HG03378 (cell line): ENCODE measurements around the gene FBN2.

Experiments used
- ATAC-seq: cut with Tn5 transposase; IDR thresholded peaks from one replicate; pipeline ENCODE4 v1.9.1; 2021; ENCODE audit warnings: mild to moderate bottlenecking, moderate library complexity; ENCODE audit not compliant: unreplicated experiment

Gene FBN2

GRCh38 chr5:128538000-128538249 lies at the start of gene FBN2:
FBN2 (minus strand) TSS chr5:128538245; CDS start chr5:128537603, 642 bp downstream.
- ATAC-seq = no peak

GRCh38 chr5:128587275-128587674 lies 49.2 kb upstream of the FBN2 start:
- no peak for ATAC-seq

GRCh38 chr5:128586848-128587247 lies 48.8 kb upstream of the FBN2 start:
- no peak for ATAC-seq

- no peak for ATAC-seq
Observed at GRCh38 chr5:128579639-128580038, 41.6 kb upstream of the FBN2 start.

- ATAC-seq = no peak
Observed at GRCh38 chr5:128579093-128579492, 41.0 kb upstream of the FBN2 start.

GRCh38 chr5:128574041-128574440 lies 36.0 kb upstream of the FBN2 start:
- no peak for ATAC-seq

GRCh38 chr5:128572930-128573319 lies 34.9 kb upstream of the FBN2 start:
- no peak for ATAC-seq

- no peak for ATAC-seq
Observed at GRCh38 chr5:128572051-128572929, 34.2 kb upstream of the FBN2 start.

- ATAC-seq = no peak
Observed at GRCh38 chr5:128566178-128566577, 28.1 kb upstream of the FBN2 start.

- ATAC-seq = no peak
Observed at GRCh38 chr5:128559300-128560297, 21.6 kb upstream of the FBN2 start.

GRCh38 chr5:128553747-128554146 lies 15.7 kb upstream of the FBN2 start:
- ATAC-seq = no peak

GRCh38 chr5:128551476-128551875 lies 13.4 kb upstream of the FBN2 start:
- ATAC-seq = no peak

GRCh38 chr5:128549496-128549895 lies 11.5 kb upstream of the FBN2 start:
- no peak for ATAC-seq

- ATAC-seq = no peak
Observed at GRCh38 chr5:128546658-128547281, 8.7 kb upstream of the FBN2 start.

GRCh38 chr5:128541385-128541784 lies 3.3 kb upstream of the FBN2 start:
- ATAC-seq = no peak

- ATAC-seq = no peak
Observed at GRCh38 chr5:128539038-128539429, 989 bp upstream of the FBN2 start.

- no peak for ATAC-seq
Observed at GRCh38 chr5:128538250-128539037, 399 bp upstream of the FBN2 start.

GRCh38 chr5:128537221-128537999 lies 635 bp downstream of the FBN2 start:
- ATAC-seq = no peak

- no peak for ATAC-seq
Observed at GRCh38 chr5:128536254-128537220, 1.5 kb downstream of the FBN2 start.
